CD4-positive, alpha-beta T cell treated with Interleukin-15 for 4 hours (primary cell): Measurements from ENCODE around the gene BICD1.
"Not testable (repeated sequence)": the region's sequence is repeated elsewhere in the genome, so short reads cannot be mapped to it uniquely, and the experiment has no call there.

Experiments
- DNase-seq: peaks from one replicate; pipeline ENCODE4 v3.0.0-alpha.2; 2020; ENCODE audit warnings: low spot score

The BICD1 gene

GRCh38 chr12:32106517-32107358 is at the start of gene BICD1:
Gene BICD1 (plus strand): TSS chr12:32106847. CDS start chr12:32107332, 485 bp downstream.
- peak; percentile 73 for DNase-seq

GRCh38 chr12:32061033-32061432 is 45.6 kb upstream of the BICD1 start:
- no peak for DNase-seq

- DNase-seq: no peak
Measured at GRCh38 chr12:32062881-32063280, 43.8 kb upstream of the BICD1 start.

GRCh38 chr12:32063796-32064195 is 42.9 kb upstream of the BICD1 start:
- DNase-seq: no peak

GRCh38 chr12:32066206-32066605 is 40.4 kb upstream of the BICD1 start:
- no peak for DNase-seq

GRCh38 chr12:32069071-32069470 is 37.6 kb upstream of the BICD1 start:
- DNase-seq: no peak

- no peak for DNase-seq
Measured at GRCh38 chr12:32069731-32070130, 36.9 kb upstream of the BICD1 start.

GRCh38 chr12:32070370-32070769 is 36.3 kb upstream of the BICD1 start:
- no peak for DNase-seq

GRCh38 chr12:32072102-32072501 is 34.5 kb upstream of the BICD1 start:
- DNase-seq: no peak

- no peak for DNase-seq
Measured at GRCh38 chr12:32074432-32074831, 32.2 kb upstream of the BICD1 start.

- DNase-seq: no peak
Measured at GRCh38 chr12:32076941-32077340, 29.7 kb upstream of the BICD1 start.

- DNase-seq: no peak
Measured at GRCh38 chr12:32080435-32080834, 26.2 kb upstream of the BICD1 start.

GRCh38 chr12:32083489-32083888 is 23.2 kb upstream of the BICD1 start:
- no peak for DNase-seq

- DNase-seq: no peak
Measured at GRCh38 chr12:32084017-32084688, 22.5 kb upstream of the BICD1 start.

- DNase-seq: no peak
Measured at GRCh38 chr12:32084753-32085152, 21.9 kb upstream of the BICD1 start.

GRCh38 chr12:32087306-32087705 is 19.3 kb upstream of the BICD1 start:
- DNase-seq: no peak

GRCh38 chr12:32089156-32089555 is 17.5 kb upstream of the BICD1 start:
- DNase-seq: no peak

GRCh38 chr12:32089586-32089985 is 17.1 kb upstream of the BICD1 start:
- DNase-seq: no peak

GRCh38 chr12:32091696-32092095 is 15.0 kb upstream of the BICD1 start:
- DNase-seq: no peak

- no peak for DNase-seq
Measured at GRCh38 chr12:32098112-32098511, 8.5 kb upstream of the BICD1 start.

GRCh38 chr12:32099275-32099674 is 7.4 kb upstream of the BICD1 start:
- DNase-seq: not testable (repeated sequence)

GRCh38 chr12:32100361-32100760 is 6.3 kb upstream of the BICD1 start:
- DNase-seq: no peak

- DNase-seq: no peak
Measured at GRCh38 chr12:32100888-32101287, 5.8 kb upstream of the BICD1 start.

- DNase-seq: no peak
Measured at GRCh38 chr12:32102234-32102633, 4.4 kb upstream of the BICD1 start.
